BE2C (cell line): ENCODE data around the gene SF1.

Experiments used
- DNase-seq: peaks from one replicate; pipeline ENCODE4 v3.0.0-alpha.2; 2020
- H3K27me3 ChIP-seq: fragments of 250-450 bp; sonication (Bioruptor Pico); 2 replicates; pipeline ENCODE4 v1.5.1; 2020; ENCODE audit warnings: mild to moderate bottlenecking
- H3K36me3 ChIP-seq: fragments of 250-450 bp; sonication (Bioruptor Pico); 2 replicates; pipeline ENCODE4 v1.5.1; 2020; ENCODE audit warnings: mild to moderate bottlenecking
- H3K4me1 ChIP-seq: fragments of 250-450 bp; sonication (Bioruptor Pico); 2 replicates; pipeline ENCODE4 v1.5.1; 2020
- H3K4me3 ChIP-seq: 2 replicates; pipeline ENCODE4 v1.5.1; 2011; ENCODE audit warnings: low read depth, low read length
- H3K9me3 ChIP-seq: fragments of 250-450 bp; sonication (Bioruptor Pico); 2 replicates; pipeline ENCODE4 v1.5.1; 2020
- TF ChIP-seq, protein P1 (sequence below): IDR thresholded peaks from 2 replicates; pipeline ENCODE4 v1.5.1; 2012; ENCODE audit warnings: mild to moderate bottlenecking, low read depth, low read length

The SF1 gene

DNA sequence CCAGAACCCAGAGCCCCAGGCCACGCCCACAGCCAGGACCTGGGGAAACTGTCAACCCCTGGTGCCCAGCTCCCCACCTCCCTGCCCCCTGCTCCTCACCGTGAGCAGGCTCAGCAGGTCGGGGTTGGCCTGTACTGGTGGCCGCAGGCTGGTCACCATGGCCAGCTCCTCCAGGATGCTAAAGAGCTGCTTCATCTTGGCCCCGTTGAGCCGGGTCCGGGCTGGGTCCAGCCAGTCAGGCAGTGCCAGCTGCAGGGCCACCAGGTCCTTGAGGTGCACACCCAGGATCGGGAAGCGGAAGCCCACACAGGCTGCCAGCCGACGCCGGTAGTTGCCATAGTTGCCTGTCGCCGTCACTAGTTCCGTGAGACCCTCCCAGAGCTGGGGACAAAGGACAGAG, 41.7 kb downstream of the SF1 start:
- Histone ChIP-seq H3K27me3 (no peaks in the 10 kb centered on the region), H3K9me3 (no peaks in the 10 kb centered on the region), H3K4me1 (no peaks in the 10 kb centered on the region), H3K4me3 (no peak overlapping the region), H3K36me3 (no peaks in the 10 kb centered on the region)
- TF ChIP-seq, protein P1, sequence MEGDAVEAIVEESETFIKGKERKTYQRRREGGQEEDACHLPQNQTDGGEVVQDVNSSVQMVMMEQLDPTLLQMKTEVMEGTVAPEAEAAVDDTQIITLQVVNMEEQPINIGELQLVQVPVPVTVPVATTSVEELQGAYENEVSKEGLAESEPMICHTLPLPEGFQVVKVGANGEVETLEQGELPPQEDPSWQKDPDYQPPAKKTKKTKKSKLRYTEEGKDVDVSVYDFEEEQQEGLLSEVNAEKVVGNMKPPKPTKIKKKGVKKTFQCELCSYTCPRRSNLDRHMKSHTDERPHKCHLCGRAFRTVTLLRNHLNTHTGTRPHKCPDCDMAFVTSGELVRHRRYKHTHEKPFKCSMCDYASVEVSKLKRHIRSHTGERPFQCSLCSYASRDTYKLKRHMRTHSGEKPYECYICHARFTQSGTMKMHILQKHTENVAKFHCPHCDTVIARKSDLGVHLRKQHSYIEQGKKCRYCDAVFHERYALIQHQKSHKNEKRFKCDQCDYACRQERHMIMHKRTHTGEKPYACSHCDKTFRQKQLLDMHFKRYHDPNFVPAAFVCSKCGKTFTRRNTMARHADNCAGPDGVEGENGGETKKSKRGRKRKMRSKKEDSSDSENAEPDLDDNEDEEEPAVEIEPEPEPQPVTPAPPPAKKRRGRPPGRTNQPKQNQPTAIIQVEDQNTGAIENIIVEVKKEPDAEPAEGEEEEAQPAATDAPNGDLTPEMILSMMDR, result no peak
- DNase-seq, result no peak

DNA sequence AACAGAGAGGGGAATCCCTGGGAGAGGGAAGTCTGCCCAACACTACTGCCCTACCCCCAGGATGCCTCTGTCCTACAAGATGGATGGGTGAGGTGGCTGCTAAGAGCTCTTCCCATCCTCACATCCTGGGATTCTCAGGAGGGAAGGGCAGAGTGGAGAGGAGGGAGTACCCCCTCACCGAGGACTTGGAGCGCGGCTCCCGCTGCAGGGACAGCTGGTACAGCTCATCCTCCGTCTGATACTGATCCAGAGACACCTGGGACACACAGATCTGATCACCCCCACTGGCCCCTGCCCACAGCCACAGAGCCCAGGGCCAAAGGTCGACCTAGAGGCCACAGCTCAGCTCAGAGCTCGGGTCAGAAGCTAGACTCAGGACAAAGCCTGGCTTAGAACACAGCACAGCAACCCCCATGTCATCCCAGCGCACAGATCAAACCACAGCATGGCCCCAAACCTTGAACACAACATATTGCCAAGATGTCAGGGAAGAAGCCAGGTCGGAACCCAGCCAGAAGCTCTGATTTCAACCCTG, 42.5 kb downstream of the SF1 start:
- TF ChIP-seq, protein P1, result no peak
- Histone ChIP-seq H3K27me3 (no peaks in the 10 kb centered on the region), H3K36me3 (no peaks in the 10 kb centered on the region), H3K9me3 (no peaks in the 10 kb centered on the region), H3K4me3 (no peak overlapping the region), H3K4me1 (no peaks in the 10 kb centered on the region)
- no peak for DNase-seq

DNA sequence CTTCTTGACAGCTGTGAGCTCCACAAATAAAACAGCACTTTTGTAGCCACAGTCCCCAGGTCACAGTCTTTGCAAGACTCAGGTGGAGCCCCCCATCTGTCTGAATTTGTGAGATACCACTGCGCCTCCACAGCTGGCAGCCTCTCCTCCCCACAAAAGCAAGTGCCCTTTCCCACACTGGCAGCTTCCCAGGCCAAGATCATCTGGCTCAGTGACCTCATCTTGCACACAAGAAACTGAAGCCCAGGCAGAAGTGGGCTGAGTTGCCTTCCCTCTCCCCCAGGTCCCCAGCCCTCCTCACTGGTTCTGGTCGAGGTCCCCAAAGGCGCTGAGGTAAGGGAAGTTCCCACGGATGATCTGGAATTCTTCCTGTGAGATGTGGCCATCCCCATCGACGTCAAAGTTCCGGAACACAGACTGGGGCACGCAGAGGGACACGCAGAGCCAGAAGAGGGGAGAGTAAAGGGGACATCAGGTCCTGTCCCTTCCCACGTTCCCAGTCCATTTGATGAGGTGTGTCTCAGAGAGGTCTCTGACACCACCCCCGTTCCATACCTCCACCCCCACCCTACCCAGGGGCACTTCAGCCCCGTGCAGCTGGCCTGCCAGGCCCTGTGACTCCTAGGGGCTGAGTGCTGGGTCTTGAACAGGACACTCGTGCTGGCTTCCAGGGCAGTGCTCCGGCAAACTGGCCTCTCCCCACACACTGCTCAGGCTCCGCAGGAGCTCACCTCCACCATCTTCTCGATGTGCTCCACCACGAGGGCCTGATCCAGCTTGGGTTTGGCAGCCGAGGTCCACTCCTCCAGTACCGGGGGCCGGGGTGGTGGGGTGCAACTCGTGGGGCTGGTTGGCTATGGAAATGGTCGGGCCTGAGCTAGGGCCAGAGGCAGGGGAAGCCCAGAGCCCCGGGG, 43.3 kb downstream of the SF1 start:
- no peaks in the 10 kb centered on the region for H3K9me3 ChIP-seq
- DNase-seq, result no peak
- H3K36me3 ChIP-seq, result no peaks in the 10 kb centered on the region
- no peaks in the 10 kb centered on the region for H3K27me3 ChIP-seq
- H3K4me3 ChIP-seq, result no peak overlapping the region
- TF ChIP-seq, protein P1, result no peak
- H3K4me1 ChIP-seq, result no peaks in the 10 kb centered on the region

DNA sequence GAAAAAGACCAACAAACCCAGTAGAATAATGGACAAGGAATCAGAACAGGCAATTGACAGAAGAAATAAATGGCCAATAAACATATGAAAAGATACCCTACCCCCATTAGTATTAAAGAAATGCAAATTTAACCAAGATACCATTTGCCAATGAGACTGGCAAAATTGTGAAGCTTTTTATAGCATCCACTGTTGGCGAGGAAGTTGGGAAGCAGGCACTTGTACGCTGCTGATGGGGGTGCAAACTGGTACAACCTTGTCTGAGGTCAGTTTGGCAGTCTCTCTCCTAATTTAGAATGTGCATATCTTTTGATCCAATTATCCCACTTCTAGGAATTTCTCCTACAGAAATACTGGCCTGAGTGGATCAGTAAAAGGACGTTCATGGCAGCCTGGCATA, 46.7 kb downstream of the SF1 start:
- H3K36me3 ChIP-seq, result no peaks in the 10 kb centered on the region
- no peak for DNase-seq
- H3K4me1 ChIP-seq, result peaks cover 2% of the 10 kb centered on the region; the same call in 1 of the 2 replicates
- no peaks in the 10 kb centered on the region for H3K27me3 ChIP-seq
- TF ChIP-seq, protein P1, result no peak
- H3K4me3 ChIP-seq, result no peak overlapping the region
- no peaks in the 10 kb centered on the region for H3K9me3 ChIP-seq

DNA sequence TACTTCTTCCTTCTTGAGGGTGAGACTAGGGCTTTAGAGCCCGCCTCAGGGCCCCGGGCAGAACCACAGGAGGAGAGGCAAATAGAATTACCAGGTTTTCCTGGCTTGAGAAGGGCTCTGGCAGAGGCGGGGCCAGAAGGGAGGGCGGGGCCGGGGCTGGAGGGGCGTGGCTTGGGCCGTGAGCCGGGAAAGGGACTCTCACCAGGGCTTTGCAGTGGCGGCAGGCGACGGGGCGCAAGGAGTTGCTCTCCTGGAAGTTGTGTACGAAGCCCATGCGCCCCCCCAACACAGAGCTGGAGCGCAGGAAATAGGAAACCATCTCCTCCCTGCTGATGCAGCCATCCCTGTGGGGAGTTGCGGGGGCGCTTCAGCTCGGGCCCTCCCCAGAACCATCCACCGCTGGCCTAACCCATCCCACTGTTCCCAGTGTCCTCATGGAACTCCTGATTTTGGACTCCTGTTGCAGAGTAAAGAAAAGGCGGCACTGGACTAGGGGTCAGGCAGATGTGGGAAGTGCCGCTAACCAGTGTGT, 48.4 kb downstream of the SF1 start:
- no peaks in the 10 kb centered on the region for H3K27me3 ChIP-seq
- peaks cover 2% of the 10 kb centered on the region; the same call in 1 of the 2 replicates for H3K4me1 ChIP-seq
- H3K36me3 ChIP-seq, result no peaks in the 10 kb centered on the region
- peak; percentile 81 for DNase-seq
- H3K9me3 ChIP-seq, result no peaks in the 10 kb centered on the region
- no peak overlapping the region for H3K4me3 ChIP-seq
- TF ChIP-seq, protein P1, result no peak
